ENCODE measurements around the gene CABP1.
"Not testable (repeated sequence)": the region's sequence is repeated elsewhere in the genome, so short reads cannot be mapped to it uniquely, and the experiment has no call there.

CABP1 gene

GRCh38 chr12:120639771-120640721 lies at the start of gene CABP1:
TSS of gene CABP1 (plus strand) at chr12:120640626. CDS start at chr12:120640686, 60 bp downstream.
- DNase-seq = peak; percentile 59 to 61

- DNase-seq = no peak
Observed at GRCh38 chr12:120590741-120591407, 49.6 kb upstream of the CABP1 start.

GRCh38 chr12:120592121-120593049 lies 48.0 kb upstream of the CABP1 start:
- no peak for DNase-seq

- DNase-seq = no peak
Observed at GRCh38 chr12:120596901-120597300, 43.5 kb upstream of the CABP1 start.

- no peak for DNase-seq
Observed at GRCh38 chr12:120597861-120598260, 42.6 kb upstream of the CABP1 start.

GRCh38 chr12:120598674-120599463 lies 41.6 kb upstream of the CABP1 start:
- no peak for DNase-seq

- no peak for DNase-seq
Observed at GRCh38 chr12:120599672-120600552, 40.5 kb upstream of the CABP1 start.

- DNase-seq = not testable (repeated sequence)
Observed at GRCh38 chr12:120602416-120602815, 38.0 kb upstream of the CABP1 start.

GRCh38 chr12:120610560-120610959 lies 29.9 kb upstream of the CABP1 start:
- DNase-seq = no peak

- DNase-seq = not testable (repeated sequence)
Observed at GRCh38 chr12:120611534-120611933, 28.9 kb upstream of the CABP1 start.

- DNase-seq = no peak
Observed at GRCh38 chr12:120614848-120615247, 25.6 kb upstream of the CABP1 start.

- not testable (repeated sequence) for DNase-seq
Observed at GRCh38 chr12:120617193-120617592, 23.2 kb upstream of the CABP1 start.

- DNase-seq = not testable (repeated sequence)
Observed at GRCh38 chr12:120617767-120618166, 22.7 kb upstream of the CABP1 start.

GRCh38 chr12:120618954-120619615 lies 21.3 kb upstream of the CABP1 start:
- DNase-seq = no peak

- no peak for DNase-seq
Observed at GRCh38 chr12:120620624-120621023, 19.8 kb upstream of the CABP1 start.

GRCh38 chr12:120625557-120626419 lies 14.6 kb upstream of the CABP1 start:
- DNase-seq = no peak

GRCh38 chr12:120628919-120629318 lies 11.5 kb upstream of the CABP1 start:
- no peak for DNase-seq

- no peak for DNase-seq
Observed at GRCh38 chr12:120630104-120630892, 10.1 kb upstream of the CABP1 start.
